ENCODE measurements around the gene RAB11FIP3. TPM values are rescaled to one million over a fixed set of nuclear protein-coding genes. Genes with fewer than 3 reads are reported as not detected.
"Not testable (repeated sequence)": the region's sequence is repeated elsewhere in the genome, so short reads cannot be mapped to it uniquely, and the experiment has no call there.

The RAB11FIP3 gene
- polyA plus RNA-seq, 2 of the 4 experiments (the other 2 are of a cell fraction) = 6.7 to 18.0 TPM

DNA sequence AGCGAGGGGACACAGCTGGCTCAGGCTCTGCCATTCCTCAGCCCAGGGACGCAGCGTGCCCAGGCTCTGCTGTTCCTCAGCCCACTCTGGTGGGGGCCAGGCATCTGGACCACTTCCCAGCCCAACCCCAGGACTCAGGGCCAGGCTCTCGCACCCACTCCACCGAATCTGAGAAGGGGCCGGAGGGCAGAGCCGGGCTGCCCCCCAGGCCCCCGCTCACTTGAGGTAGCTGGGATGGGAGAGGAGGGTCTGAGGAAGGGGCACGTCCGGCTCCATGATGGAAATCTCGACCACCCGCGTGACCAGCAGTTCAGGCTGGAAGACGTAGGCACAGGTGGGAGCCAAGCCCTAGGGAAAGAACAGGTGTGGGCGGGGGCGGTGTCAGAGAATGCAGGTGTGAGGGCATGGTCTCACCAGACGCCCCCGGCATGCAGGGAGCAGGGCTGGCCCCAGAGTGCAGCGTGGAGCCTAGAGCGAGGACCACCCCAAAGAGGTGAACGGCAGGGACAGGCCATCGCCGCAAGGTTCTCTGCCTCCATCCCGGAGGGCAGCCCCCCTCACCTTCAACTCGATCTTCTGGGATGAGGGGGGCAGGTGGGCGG, 48.5 kb upstream of the RAB11FIP3 start:
- no peak for ATAC-seq
- CTCF ChIA-PET = interaction anchor here (0.6 to 3.2 kb wide), 2 partner anchors 12 to 15 kb away, joined by 4 to 16 read pairs; no protein-coding TSS in a partner anchor
- no peak overlapping the region for H3K4me2 ChIP-seq
- H3K4me3 ChIP-seq = no peak overlapping the region
- TF ChIP-seq, protein P1, sequence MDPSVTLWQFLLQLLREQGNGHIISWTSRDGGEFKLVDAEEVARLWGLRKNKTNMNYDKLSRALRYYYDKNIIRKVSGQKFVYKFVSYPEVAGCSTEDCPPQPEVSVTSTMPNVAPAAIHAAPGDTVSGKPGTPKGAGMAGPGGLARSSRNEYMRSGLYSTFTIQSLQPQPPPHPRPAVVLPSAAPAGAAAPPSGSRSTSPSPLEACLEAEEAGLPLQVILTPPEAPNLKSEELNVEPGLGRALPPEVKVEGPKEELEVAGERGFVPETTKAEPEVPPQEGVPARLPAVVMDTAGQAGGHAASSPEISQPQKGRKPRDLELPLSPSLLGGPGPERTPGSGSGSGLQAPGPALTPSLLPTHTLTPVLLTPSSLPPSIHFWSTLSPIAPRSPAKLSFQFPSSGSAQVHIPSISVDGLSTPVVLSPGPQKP (IDR thresholded peaks at IDR 0.05; ENCODE audit: low read depth, low read length) = no peak
- no peak for TF ChIP-seq ZC3H11A (IDR thresholded peaks at IDR 0.05)
- TF ChIP-seq PHF8 (IDR thresholded peaks at IDR 0.05; ENCODE audit: borderline replicate concordance, low read depth) = no peak
- no peak for TF ChIP-seq NR3C1 (IDR thresholded peaks at IDR 0.05)
- TF ChIP-seq, protein P2, sequence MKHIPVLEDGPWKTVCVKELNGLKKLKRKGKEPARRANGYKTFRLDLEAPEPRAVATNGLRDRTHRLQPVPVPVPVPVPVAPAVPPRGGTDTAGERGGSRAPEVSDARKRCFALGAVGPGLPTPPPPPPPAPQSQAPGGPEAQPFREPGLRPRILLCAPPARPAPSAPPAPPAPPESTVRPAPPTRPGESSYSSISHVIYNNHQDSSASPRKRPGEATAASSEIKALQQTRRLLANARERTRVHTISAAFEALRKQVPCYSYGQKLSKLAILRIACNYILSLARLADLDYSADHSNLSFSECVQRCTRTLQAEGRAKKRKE (CRISPR knock-in tag; IDR thresholded peaks at IDR 0.05; ENCODE audit: low read depth) = no peak
- TF ChIP-seq TFCP2L1 (CRISPR knock-in tag; IDR thresholded peaks at IDR 0.05) = no peak
- no peak for TF ChIP-seq EHF (CRISPR knock-in tag; IDR thresholded peaks at IDR 0.05)
- TF ChIP-seq JUN (IDR thresholded peaks at IDR 0.05) = no peak
- TF ChIP-seq, protein P3, sequence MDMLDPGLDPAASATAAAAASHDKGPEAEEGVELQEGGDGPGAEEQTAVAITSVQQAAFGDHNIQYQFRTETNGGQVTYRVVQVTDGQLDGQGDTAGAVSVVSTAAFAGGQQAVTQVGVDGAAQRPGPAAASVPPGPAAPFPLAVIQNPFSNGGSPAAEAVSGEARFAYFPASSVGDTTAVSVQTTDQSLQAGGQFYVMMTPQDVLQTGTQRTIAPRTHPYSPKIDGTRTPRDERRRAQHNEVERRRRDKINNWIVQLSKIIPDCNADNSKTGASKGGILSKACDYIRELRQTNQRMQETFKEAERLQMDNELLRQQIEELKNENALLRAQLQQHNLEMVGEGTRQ (IDR thresholded peaks at IDR 0.05) = no peak
- TF ChIP-seq ZFP36 (IDR thresholded peaks at IDR 0.05; ENCODE audit: borderline replicate concordance, partially characterized antibody) = no peak
- no peak for TF ChIP-seq RNF2 (IDR thresholded peaks at IDR 0.05; ENCODE audit: borderline replicate concordance, low read depth)
- no peak for TF ChIP-seq HDAC2 (IDR thresholded peaks at IDR 0.05)
- TF ChIP-seq FOSB (CRISPR knock-in tag; IDR thresholded peaks at IDR 0.05) = no peak
- TF ChIP-seq POLR2A (IDR thresholded peaks at IDR 0.05; ENCODE audit: low read length) = no peak
- FAIRE-seq = no peak
- no peak overlapping the region for H3K27ac ChIP-seq
- H3K9me3 ChIP-seq = no peaks in the 10 kb centered on the region
- POLR2A ChIA-PET = no interaction called here
- DNase-seq (ENCODE audit: low read depth in 1 of 2, low spot score in 1 of 2) = no peak
- peaks cover 5% of the 10 kb centered on the region; the same call in 2 of the 3 replicates for H3K4me1 ChIP-seq
- 92% methylated on average over 23 of the region's 26 CpGs for WGBS (ENCODE audit: missing lambda C conversion rate)

DNA sequence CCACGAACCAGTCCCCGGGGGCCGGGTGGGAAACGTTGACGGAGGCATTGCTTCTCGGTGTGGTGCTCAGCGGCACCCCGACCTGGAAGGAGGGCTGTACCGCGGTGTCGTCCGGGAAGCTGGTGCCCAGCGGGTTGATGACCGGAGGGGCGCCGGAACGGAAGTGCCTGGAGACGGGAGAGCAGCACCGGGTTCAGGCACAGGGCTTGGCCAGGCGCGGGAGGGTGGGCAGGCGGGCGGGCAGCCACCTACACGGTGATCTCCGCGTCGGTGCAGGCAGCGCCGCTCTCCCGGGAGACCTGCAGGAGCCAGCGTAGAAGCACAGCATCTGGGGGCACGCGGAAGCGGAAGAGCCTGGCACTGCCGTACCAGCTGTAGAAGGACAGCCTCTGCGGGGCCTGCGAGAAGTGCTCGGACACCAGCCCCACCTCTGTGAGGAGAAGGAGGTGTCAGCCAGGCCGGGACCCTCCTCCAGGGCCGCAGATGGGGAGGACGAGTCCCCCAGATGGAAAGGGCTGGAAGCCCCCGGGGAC, 48.0 kb upstream of the RAB11FIP3 start:
- DNase-seq (ENCODE audit: low read depth in 1 of 2, low spot score in 1 of 2) (no peak), FAIRE-seq (no peak), ATAC-seq (no peak)
- POLR2A ChIA-PET = no interaction called here
- Histone ChIP-seq H3K4me1 (peaks cover 5% of the 10 kb centered on the region; the same call in 2 of the 3 replicates), H3K4me2 (no peak overlapping the region), H3K27ac (no peak overlapping the region), H3K4me3 (no peak overlapping the region), H3K9me3 (no peaks in the 10 kb centered on the region)
- WGBS (ENCODE audit: missing lambda C conversion rate) = 91% methylated on average over 28 of the region's 42 CpGs
- CTCF ChIA-PET = no interaction called here
- TF ChIP-seq, protein P4, sequence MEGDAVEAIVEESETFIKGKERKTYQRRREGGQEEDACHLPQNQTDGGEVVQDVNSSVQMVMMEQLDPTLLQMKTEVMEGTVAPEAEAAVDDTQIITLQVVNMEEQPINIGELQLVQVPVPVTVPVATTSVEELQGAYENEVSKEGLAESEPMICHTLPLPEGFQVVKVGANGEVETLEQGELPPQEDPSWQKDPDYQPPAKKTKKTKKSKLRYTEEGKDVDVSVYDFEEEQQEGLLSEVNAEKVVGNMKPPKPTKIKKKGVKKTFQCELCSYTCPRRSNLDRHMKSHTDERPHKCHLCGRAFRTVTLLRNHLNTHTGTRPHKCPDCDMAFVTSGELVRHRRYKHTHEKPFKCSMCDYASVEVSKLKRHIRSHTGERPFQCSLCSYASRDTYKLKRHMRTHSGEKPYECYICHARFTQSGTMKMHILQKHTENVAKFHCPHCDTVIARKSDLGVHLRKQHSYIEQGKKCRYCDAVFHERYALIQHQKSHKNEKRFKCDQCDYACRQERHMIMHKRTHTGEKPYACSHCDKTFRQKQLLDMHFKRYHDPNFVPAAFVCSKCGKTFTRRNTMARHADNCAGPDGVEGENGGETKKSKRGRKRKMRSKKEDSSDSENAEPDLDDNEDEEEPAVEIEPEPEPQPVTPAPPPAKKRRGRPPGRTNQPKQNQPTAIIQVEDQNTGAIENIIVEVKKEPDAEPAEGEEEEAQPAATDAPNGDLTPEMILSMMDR (IDR thresholded peaks at IDR 0.05) = no peak
- no peak for TF ChIP-seq KDM5A (IDR thresholded peaks at IDR 0.05)
- no peak for TF ChIP-seq RCOR1 (IDR thresholded peaks at IDR 0.05; ENCODE audit: low read depth, low read length)
- no peak for TF ChIP-seq ZFP36 (IDR thresholded peaks at IDR 0.05; ENCODE audit: borderline replicate concordance, partially characterized antibody)
- no peak for TF ChIP-seq JUN (IDR thresholded peaks at IDR 0.05)
- TF ChIP-seq, protein P5, sequence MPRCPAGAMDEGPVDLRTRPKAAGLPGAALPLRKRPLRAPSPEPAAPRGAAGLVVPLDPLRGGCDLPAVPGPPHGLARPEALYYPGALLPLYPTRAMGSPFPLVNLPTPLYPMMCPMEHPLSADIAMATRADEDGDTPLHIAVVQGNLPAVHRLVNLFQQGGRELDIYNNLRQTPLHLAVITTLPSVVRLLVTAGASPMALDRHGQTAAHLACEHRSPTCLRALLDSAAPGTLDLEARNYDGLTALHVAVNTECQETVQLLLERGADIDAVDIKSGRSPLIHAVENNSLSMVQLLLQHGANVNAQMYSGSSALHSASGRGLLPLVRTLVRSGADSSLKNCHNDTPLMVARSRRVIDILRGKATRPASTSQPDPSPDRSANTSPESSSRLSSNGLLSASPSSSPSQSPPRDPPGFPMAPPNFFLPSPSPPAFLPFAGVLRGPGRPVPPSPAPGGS (IDR thresholded peaks at IDR 0.05) = no peak

DNA sequence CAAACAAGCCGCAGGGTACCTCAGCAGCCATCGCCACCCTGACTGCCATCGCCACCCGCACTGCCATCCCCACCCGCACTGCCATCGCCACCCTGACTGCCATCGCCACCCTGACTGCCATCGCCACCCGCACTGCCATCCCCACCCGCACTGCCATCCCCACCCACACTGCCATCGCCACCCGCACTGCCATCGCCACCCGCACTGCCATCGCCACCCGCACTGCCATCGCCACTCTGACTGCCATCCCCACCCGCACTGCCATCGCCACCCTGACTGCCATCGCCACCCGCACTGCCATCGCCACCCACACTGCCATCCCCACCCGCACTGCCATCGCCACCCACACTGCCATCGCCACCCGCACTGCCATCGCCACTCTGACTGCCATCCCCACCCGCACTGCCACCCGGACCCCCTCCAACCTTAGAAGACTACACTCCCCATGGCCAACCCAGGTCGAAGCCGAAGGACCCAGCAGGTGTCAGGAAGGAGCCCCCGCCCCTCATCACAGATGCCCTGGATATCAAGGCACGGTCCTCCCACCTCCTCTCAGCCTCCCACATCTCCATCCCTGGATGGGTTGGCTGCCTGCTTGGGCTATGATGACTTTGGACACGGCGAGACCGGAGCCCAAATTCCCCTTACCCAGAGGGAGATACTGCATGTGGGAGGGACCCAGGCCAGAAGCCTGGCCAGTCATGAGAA, 47.2 kb upstream of the RAB11FIP3 start:
- peaks cover 10% of the 10 kb centered on the region; the same call in 2 of the 3 replicates for H3K4me1 ChIP-seq
- H3K27ac ChIP-seq; ATAC-seq; FAIRE-seq; H3K4me2 ChIP-seq; DNase-seq (ENCODE audit: low read depth in 1 of 2, low spot score in 1 of 2); POLR2A ChIA-PET; H3K4me3 ChIP-seq; H3K9me3 ChIP-seq: not testable (repeated sequence)
- 98% methylated on average over 11 of the region's 36 CpGs for WGBS (ENCODE audit: missing lambda C conversion rate)
- CTCF ChIA-PET = interaction anchor here (3.4 kb wide), 1 partner anchor 16 kb away, joined by 11 read pairs; no protein-coding TSS in a partner anchor

Data from A549 (cell line).